ENCODE data around the gene MUC16.

MUC16 gene

DNA sequence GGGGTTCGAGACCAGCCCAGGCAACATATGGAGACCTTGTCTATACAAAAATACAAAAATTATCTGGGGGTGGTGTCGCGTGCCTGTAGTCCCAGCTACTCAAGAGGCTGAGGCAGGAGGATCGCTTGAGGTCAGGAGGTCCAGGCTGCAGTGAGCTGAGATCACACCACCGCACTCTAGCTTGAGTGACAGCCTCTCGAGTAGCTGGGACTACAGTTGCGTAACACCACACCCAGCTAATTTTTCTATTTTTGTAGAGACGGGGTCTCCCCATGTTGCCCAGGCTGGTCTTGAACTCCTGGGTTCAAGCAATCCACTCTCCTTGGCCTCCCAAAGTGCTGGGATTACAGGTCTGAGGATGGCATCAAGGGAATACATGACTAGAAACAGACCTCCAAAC, 30.8 kb upstream of the MUC16 start:
- no peak for DNase-seq
- H3K4ac ChIP-seq (ENCODE audit: low read depth, low read length), result no peak overlapping the region
- H3K4me1 ChIP-seq (ENCODE audit: control insufficient read depth, low read depth, low read length), result no peaks in the 10 kb centered on the region
- no peak overlapping the region for H3K27ac ChIP-seq (ENCODE audit: low read depth, low read length)
- no peak overlapping the region for H2AK5ac ChIP-seq (ENCODE audit: low read length)
- no peaks in the 10 kb centered on the region for H3K79me2 ChIP-seq (ENCODE audit: control insufficient read depth, insufficient read depth, low read length)
- H2BK15ac ChIP-seq (replicated peaks; ENCODE audit: low read depth), result no peak overlapping the region
- H4K8ac ChIP-seq (ENCODE audit: low read depth, low read length), result no peak overlapping the region
- H4K5ac ChIP-seq (ENCODE audit: low read length), result no peak overlapping the region
- no peak overlapping the region for H3K56ac ChIP-seq (ENCODE audit: low read length)
- H3K79me1 ChIP-seq (ENCODE audit: low read length), result no peaks in the 10 kb centered on the region
- no peak overlapping the region for H2BK5ac ChIP-seq (ENCODE audit: low read length)
- no peak overlapping the region for H3K18ac ChIP-seq (ENCODE audit: low read length)
- no peak overlapping the region for H2BK120ac ChIP-seq (ENCODE audit: low read depth, low read length)
- H3K23ac ChIP-seq (ENCODE audit: low read length), result no peak overlapping the region
- WGBS (ENCODE audit: extremely low coverage, insufficient coverage, low lambda C conversion rate), result no CpG with 5 or more reads among the region's 8 CpGs
- no peaks in the 10 kb centered on the region for H3K36me3 ChIP-seq (ENCODE audit: control insufficient read depth, insufficient read depth, low read length)
- no peak overlapping the region for H3K9ac ChIP-seq (ENCODE audit: low read length)
- H3K4me2 ChIP-seq (ENCODE audit: low read length), result no peak overlapping the region
- H3K4me3 ChIP-seq (ENCODE audit: low read length), result no peak overlapping the region
- H3K27me3 ChIP-seq (ENCODE audit: insufficient read depth, low read length, poor library complexity), result no peaks in the 10 kb centered on the region

DNA sequence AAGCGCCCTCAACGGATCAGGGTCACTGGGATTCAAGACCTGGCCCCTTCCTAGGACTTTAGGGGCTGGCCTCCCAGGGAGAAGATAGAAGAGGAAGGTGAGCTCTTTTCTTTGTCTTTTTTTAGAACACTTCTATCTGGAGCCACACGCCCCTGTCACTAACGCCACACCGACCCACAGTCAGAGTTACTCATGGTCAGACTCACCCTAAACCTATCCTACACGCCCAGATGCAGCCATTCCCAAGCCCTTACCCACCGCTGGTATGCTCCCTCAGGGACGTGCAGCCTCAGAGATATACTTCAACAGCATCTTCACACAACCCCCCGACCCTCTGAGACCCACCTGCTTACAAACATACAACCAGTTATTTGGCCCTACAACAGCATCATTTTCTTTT, 29.9 kb upstream of the MUC16 start:
- no CpG with 5 or more reads among the region's 9 CpGs for WGBS (ENCODE audit: extremely low coverage, insufficient coverage, low lambda C conversion rate)
- Histone ChIP-seq H3K4me3 (ENCODE audit: low read length) (no peak overlapping the region), H2BK15ac (replicated peaks; ENCODE audit: low read depth) (no peak overlapping the region), H2BK5ac (ENCODE audit: low read length) (no peak overlapping the region), H2AK5ac (ENCODE audit: low read length) (no peak overlapping the region), H4K8ac (ENCODE audit: low read depth, low read length) (no peak overlapping the region), H3K36me3 (ENCODE audit: control insufficient read depth, insufficient read depth, low read length) (no peaks in the 10 kb centered on the region), H3K4me2 (ENCODE audit: low read length) (no peak overlapping the region), H4K5ac (ENCODE audit: low read length) (no peak overlapping the region), H3K9ac (ENCODE audit: low read length) (no peak overlapping the region), H3K4ac (ENCODE audit: low read depth, low read length) (no peak overlapping the region), H3K4me1 (ENCODE audit: control insufficient read depth, low read depth, low read length) (no peaks in the 10 kb centered on the region), H3K18ac (ENCODE audit: low read length) (no peak overlapping the region), H3K27me3 (ENCODE audit: insufficient read depth, low read length, poor library complexity) (no peaks in the 10 kb centered on the region), H3K27ac (ENCODE audit: low read depth, low read length) (no peak overlapping the region), H3K56ac (ENCODE audit: low read length) (no peak overlapping the region), H3K23ac (ENCODE audit: low read length) (no peak overlapping the region), H3K79me1 (ENCODE audit: low read length) (no peaks in the 10 kb centered on the region), H3K79me2 (ENCODE audit: control insufficient read depth, insufficient read depth, low read length) (no peaks in the 10 kb centered on the region), H2BK120ac (ENCODE audit: low read depth, low read length) (no peak overlapping the region)
- no peak for DNase-seq

DNA sequence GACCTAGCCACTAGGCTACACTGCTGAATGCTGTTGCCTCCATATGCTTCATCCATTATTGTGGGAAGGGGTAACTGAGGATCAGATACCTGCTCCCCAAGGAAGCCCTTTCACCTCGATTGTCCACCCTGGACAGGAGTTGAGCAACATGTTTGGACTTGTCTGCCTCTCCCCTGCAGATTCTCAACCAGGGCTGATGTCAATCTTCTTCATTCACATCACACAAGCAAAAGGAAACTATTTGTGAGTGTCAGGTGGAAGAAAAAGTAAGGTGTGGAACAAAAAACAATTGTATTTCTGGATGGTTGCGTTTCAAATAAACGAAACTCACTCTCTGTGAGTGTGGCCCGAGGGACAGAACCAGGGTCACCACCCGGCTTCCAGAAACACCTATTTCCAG, 29.5 kb upstream of the MUC16 start:
- Histone ChIP-seq H3K79me1 (ENCODE audit: low read length) (no peaks in the 10 kb centered on the region), H3K56ac (ENCODE audit: low read length) (no peak overlapping the region), H3K9ac (ENCODE audit: low read length) (no peak overlapping the region), H3K4me3 (ENCODE audit: low read length) (no peak overlapping the region), H3K4ac (ENCODE audit: low read depth, low read length) (no peak overlapping the region), H2BK5ac (ENCODE audit: low read length) (no peak overlapping the region), H3K4me2 (ENCODE audit: low read length) (no peak overlapping the region), H3K27me3 (ENCODE audit: insufficient read depth, low read length, poor library complexity) (no peaks in the 10 kb centered on the region), H2BK15ac (replicated peaks; ENCODE audit: low read depth) (no peak overlapping the region), H3K36me3 (ENCODE audit: control insufficient read depth, insufficient read depth, low read length) (no peaks in the 10 kb centered on the region), H4K5ac (ENCODE audit: low read length) (no peak overlapping the region), H3K18ac (ENCODE audit: low read length) (no peak overlapping the region), H4K8ac (ENCODE audit: low read depth, low read length) (no peak overlapping the region), H3K27ac (ENCODE audit: low read depth, low read length) (no peak overlapping the region), H3K23ac (ENCODE audit: low read length) (no peak overlapping the region), H2BK120ac (ENCODE audit: low read depth, low read length) (no peak overlapping the region), H3K4me1 (ENCODE audit: control insufficient read depth, low read depth, low read length) (no peaks in the 10 kb centered on the region), H2AK5ac (ENCODE audit: low read length) (no peak overlapping the region), H3K79me2 (ENCODE audit: control insufficient read depth, insufficient read depth, low read length) (no peaks in the 10 kb centered on the region)
- WGBS (ENCODE audit: extremely low coverage, insufficient coverage, low lambda C conversion rate), result no CpG with 5 or more reads among the region's 5 CpGs
- DNase-seq, result no peak

DNA sequence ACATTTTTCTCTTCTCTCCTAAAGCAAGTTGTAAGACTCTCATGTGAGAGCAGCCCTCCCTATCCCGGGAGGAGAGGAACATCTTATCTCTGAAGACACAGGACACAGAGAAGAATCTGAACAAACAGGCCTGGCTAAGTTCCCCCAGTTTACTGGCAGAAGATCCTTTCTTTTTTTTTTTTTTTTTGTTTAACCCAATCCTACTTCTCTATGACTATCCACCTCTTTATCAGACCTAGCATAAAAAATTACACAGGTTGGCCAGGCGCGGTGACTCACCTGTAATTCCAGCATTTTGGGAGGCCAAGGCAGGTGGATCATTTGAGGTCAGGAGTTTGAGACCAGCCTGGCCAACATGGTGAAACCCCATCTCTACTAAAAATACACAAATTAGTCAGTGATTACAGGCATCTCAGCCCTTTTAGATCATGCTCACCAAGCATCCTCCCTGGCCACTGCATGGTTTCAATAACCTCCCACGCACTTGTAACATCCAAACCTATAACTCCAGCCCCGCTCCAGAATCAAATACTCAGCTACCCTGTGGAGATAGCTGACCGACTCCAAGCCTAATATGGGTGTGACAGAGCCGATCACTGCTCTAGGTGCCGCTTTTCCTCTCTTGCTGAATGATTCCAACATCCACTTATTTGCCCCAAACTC, 27.3 kb upstream of the MUC16 start:
- Histone ChIP-seq H3K27me3 (ENCODE audit: insufficient read depth, low read length, poor library complexity) (no peaks in the 10 kb centered on the region), H4K5ac (ENCODE audit: low read length) (no peak overlapping the region), H3K4me2 (ENCODE audit: low read length) (no peak overlapping the region), H3K23ac (ENCODE audit: low read length) (no peak overlapping the region), H3K36me3 (ENCODE audit: control insufficient read depth, insufficient read depth, low read length) (no peaks in the 10 kb centered on the region), H3K4ac (ENCODE audit: low read depth, low read length) (no peak overlapping the region), H3K9ac (ENCODE audit: low read length) (no peak overlapping the region), H3K18ac (ENCODE audit: low read length) (no peak overlapping the region), H2BK120ac (ENCODE audit: low read depth, low read length) (no peak overlapping the region), H3K79me1 (ENCODE audit: low read length) (no peaks in the 10 kb centered on the region), H3K79me2 (ENCODE audit: control insufficient read depth, insufficient read depth, low read length) (no peaks in the 10 kb centered on the region), H3K4me1 (ENCODE audit: control insufficient read depth, low read depth, low read length) (no peaks in the 10 kb centered on the region), H3K56ac (ENCODE audit: low read length) (no peak overlapping the region), H3K27ac (ENCODE audit: low read depth, low read length) (no peak overlapping the region), H2BK15ac (replicated peaks; ENCODE audit: low read depth) (no peak overlapping the region), H4K8ac (ENCODE audit: low read depth, low read length) (no peak overlapping the region), H2AK5ac (ENCODE audit: low read length) (no peak overlapping the region), H3K4me3 (ENCODE audit: low read length) (no peak overlapping the region), H2BK5ac (ENCODE audit: low read length) (no peak overlapping the region)
- no CpG with 5 or more reads among the region's 8 CpGs for WGBS (ENCODE audit: extremely low coverage, insufficient coverage, low lambda C conversion rate)
- DNase-seq, result no peak

- Histone ChIP-seq H4K8ac (ENCODE audit: low read depth, low read length) (no peak overlapping the region), H3K36me3 (ENCODE audit: control insufficient read depth, insufficient read depth, low read length) (no peaks in the 10 kb centered on the region), H3K4me2 (ENCODE audit: low read length) (no peak overlapping the region), H2AK5ac (ENCODE audit: low read length) (no peak overlapping the region), H3K27ac (ENCODE audit: low read depth, low read length) (no peak overlapping the region), H3K56ac (ENCODE audit: low read length) (no peak overlapping the region), H3K4me3 (ENCODE audit: low read length) (no peak overlapping the region), H3K9ac (ENCODE audit: low read length) (no peak overlapping the region), H2BK15ac (replicated peaks; ENCODE audit: low read depth) (no peak overlapping the region), H2BK5ac (ENCODE audit: low read length) (no peak overlapping the region), H4K5ac (ENCODE audit: low read length) (no peak overlapping the region), H3K4me1 (ENCODE audit: control insufficient read depth, low read depth, low read length) (no peaks in the 10 kb centered on the region), H3K4ac (ENCODE audit: low read depth, low read length) (no peak overlapping the region), H3K79me1 (ENCODE audit: low read length) (no peaks in the 10 kb centered on the region), H3K18ac (ENCODE audit: low read length) (no peak overlapping the region), H3K23ac (ENCODE audit: low read length) (no peak overlapping the region), H3K27me3 (ENCODE audit: insufficient read depth, low read length, poor library complexity) (no peaks in the 10 kb centered on the region), H3K79me2 (ENCODE audit: control insufficient read depth, insufficient read depth, low read length) (no peaks in the 10 kb centered on the region), H2BK120ac (ENCODE audit: low read depth, low read length) (no peak overlapping the region)
- WGBS (ENCODE audit: extremely low coverage, insufficient coverage, low lambda C conversion rate), result no CpG with 5 or more reads among the region's 5 CpGs
- no peak for DNase-seq
Observed at GRCh38 chr19:9032136-9032631, 22.0 kb upstream of the MUC16 start.

Data from mesendoderm (in vitro differentiated cells).